AG10803 (cell line): ENCODE results near the gene IRF2BP2.
"Not testable (repeated sequence)": the region's sequence is repeated elsewhere in the genome, so short reads cannot be mapped to it uniquely, and the experiment has no call there.

Experiments
- DNase-seq: peaks from one replicate; pipeline ENCODE4 v3.0.0; 2010; ENCODE audit warnings: low read depth
- H3K4me3 ChIP-seq: 2 replicates; pipeline ENCODE4 v1.5.1; 2011; ENCODE audit warnings: mild to moderate bottlenecking, low read length, control low read depth
- CTCF ChIP-seq: conservative IDR thresholded peaks from 2 replicates; pipeline ENCODE4 v1.5.1; 2011; ENCODE audit warnings: mild to moderate bottlenecking, low read length, control low read depth, inconsistent platforms

Gene IRF2BP2

GRCh38 chr1:234643850-234644134 is 33.8 kb upstream of the IRF2BP2 start:
- no peak overlapping the region for H3K4me3 ChIP-seq
- DNase-seq, result no peak
- TF ChIP-seq CTCF, result no peak

GRCh38 chr1:234643111-234643849 is 33.3 kb upstream of the IRF2BP2 start:
- no peak for DNase-seq
- H3K4me3 ChIP-seq, result no peak overlapping the region
- TF ChIP-seq CTCF, result no peak

GRCh38 chr1:234642428-234642827 is 32.5 kb upstream of the IRF2BP2 start:
- DNase-seq, result no peak
- no peak overlapping the region for H3K4me3 ChIP-seq
- no peak for TF ChIP-seq CTCF

- no peak for DNase-seq
- H3K4me3 ChIP-seq, result no peak overlapping the region
- no peak for TF ChIP-seq CTCF
Measured at GRCh38 chr1:234639961-234640360, 30.0 kb upstream of the IRF2BP2 start.

- H3K4me3 ChIP-seq, result no peak overlapping the region
- no peak for TF ChIP-seq CTCF
- no peak for DNase-seq
Measured at GRCh38 chr1:234638832-234639799, 29.1 kb upstream of the IRF2BP2 start.

- not testable (repeated sequence) for DNase-seq, H3K4me3 ChIP-seq
Measured at GRCh38 chr1:234634922-234635321, 24.9 kb upstream of the IRF2BP2 start.

GRCh38 chr1:234634387-234634786 is 24.4 kb upstream of the IRF2BP2 start:
- H3K4me3 ChIP-seq, result no peak overlapping the region
- no peak for DNase-seq
- no peak for TF ChIP-seq CTCF
